HG03064 (cell line): Measurements from ENCODE around the gene PLOD1.
"Not testable (repeated sequence)": the region's sequence is repeated elsewhere in the genome, so short reads cannot be mapped to it uniquely, and the experiment has no call there.

Experiments
- ATAC-seq: cut with Tn5 transposase; IDR thresholded peaks from one replicate; pipeline ENCODE4 v1.9.1; 2021; ENCODE audit warnings: low read depth; ENCODE audit not compliant: unreplicated experiment

Gene PLOD1

GRCh38 chr1:11935733-11936132 is 1.2 kb downstream of the PLOD1 start:
- not testable (repeated sequence) for ATAC-seq

GRCh38 chr1:11938722-11939526 is 4.4 kb downstream of the PLOD1 start:
- no peak for ATAC-seq

GRCh38 chr1:11939794-11940193 is 5.3 kb downstream of the PLOD1 start:
- not testable (repeated sequence) for ATAC-seq

GRCh38 chr1:11940260-11940921 is 5.9 kb downstream of the PLOD1 start:
- ATAC-seq: no peak

GRCh38 chr1:11942280-11942679 is 7.8 kb downstream of the PLOD1 start:
- no peak for ATAC-seq

- ATAC-seq: no peak
Measured at GRCh38 chr1:11943619-11944018, 9.1 kb downstream of the PLOD1 start.

- ATAC-seq: no peak
Measured at GRCh38 chr1:11944358-11944931, 9.9 kb downstream of the PLOD1 start.

GRCh38 chr1:11946647-11947046 is 12.1 kb downstream of the PLOD1 start:
- no peak for ATAC-seq

GRCh38 chr1:11948822-11949458 is 14.4 kb downstream of the PLOD1 start:
- ATAC-seq: no peak

- no peak for ATAC-seq
Measured at GRCh38 chr1:11951901-11952300, 17.4 kb downstream of the PLOD1 start.

- no peak for ATAC-seq
Measured at GRCh38 chr1:11952455-11953109, 18.1 kb downstream of the PLOD1 start.

- no peak for ATAC-seq
Measured at GRCh38 chr1:11955221-11955620, 20.7 kb downstream of the PLOD1 start.

- no peak for ATAC-seq
Measured at GRCh38 chr1:11957398-11957797, 22.9 kb downstream of the PLOD1 start.

- no peak for ATAC-seq
Measured at GRCh38 chr1:11957897-11958296, 23.4 kb downstream of the PLOD1 start.

GRCh38 chr1:11960276-11960675 is 25.8 kb downstream of the PLOD1 start:
- ATAC-seq: no peak

- no peak for ATAC-seq
Measured at GRCh38 chr1:11960715-11961114, 26.2 kb downstream of the PLOD1 start.

- ATAC-seq: no peak
Measured at GRCh38 chr1:11961230-11961629, 26.7 kb downstream of the PLOD1 start.

- no peak for ATAC-seq
Measured at GRCh38 chr1:11963622-11964021, 29.1 kb downstream of the PLOD1 start.

- no peak for ATAC-seq
Measured at GRCh38 chr1:11964656-11965055, 30.1 kb downstream of the PLOD1 start.

- ATAC-seq: no peak
Measured at GRCh38 chr1:11967028-11967547, 32.6 kb downstream of the PLOD1 start.
